T-helper 2 cell treated with Interferon-gamma antibody and Interleukin-4, amounts not matched to agents 5 μg/mL and 100 μg/mL, for 36 hours (primary cell): ENCODE data around the gene CLDN1.

Source experiments
- DNase-seq: peaks from one replicate; pipeline ENCODE4 v3.0.0; 2021; ENCODE audit warnings: low spot score
- H3K27ac Mint-ChIP-seq: one replicate; pipeline ENCODE4 v1.8.0; 2021; ENCODE audit warnings: mild to moderate bottlenecking, mixed read lengths
- H3K27me3 Mint-ChIP-seq: one replicate; pipeline ENCODE4 v1.8.0; 2021; ENCODE audit warnings: low read depth, mixed read lengths
- H3K36me3 Mint-ChIP-seq: one replicate; pipeline ENCODE4 v1.8.0; 2021; ENCODE audit warnings: low read depth, mixed read lengths
- H3K4me1 Mint-ChIP-seq: one replicate; pipeline ENCODE4 v1.8.0; 2021; ENCODE audit warnings: low read depth, mixed read lengths
- H3K4me3 Mint-ChIP-seq: one replicate; pipeline ENCODE4 v1.8.0; 2022; ENCODE audit warnings: mild to moderate bottlenecking, moderate library complexity, mixed read lengths
- H3K9me3 Mint-ChIP-seq: one replicate; pipeline ENCODE4 v1.8.0; 2021; ENCODE audit warnings: mixed read lengths

Gene CLDN1, protein sequence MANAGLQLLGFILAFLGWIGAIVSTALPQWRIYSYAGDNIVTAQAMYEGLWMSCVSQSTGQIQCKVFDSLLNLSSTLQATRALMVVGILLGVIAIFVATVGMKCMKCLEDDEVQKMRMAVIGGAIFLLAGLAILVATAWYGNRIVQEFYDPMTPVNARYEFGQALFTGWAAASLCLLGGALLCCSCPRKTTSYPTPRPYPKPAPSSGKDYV

DNA sequence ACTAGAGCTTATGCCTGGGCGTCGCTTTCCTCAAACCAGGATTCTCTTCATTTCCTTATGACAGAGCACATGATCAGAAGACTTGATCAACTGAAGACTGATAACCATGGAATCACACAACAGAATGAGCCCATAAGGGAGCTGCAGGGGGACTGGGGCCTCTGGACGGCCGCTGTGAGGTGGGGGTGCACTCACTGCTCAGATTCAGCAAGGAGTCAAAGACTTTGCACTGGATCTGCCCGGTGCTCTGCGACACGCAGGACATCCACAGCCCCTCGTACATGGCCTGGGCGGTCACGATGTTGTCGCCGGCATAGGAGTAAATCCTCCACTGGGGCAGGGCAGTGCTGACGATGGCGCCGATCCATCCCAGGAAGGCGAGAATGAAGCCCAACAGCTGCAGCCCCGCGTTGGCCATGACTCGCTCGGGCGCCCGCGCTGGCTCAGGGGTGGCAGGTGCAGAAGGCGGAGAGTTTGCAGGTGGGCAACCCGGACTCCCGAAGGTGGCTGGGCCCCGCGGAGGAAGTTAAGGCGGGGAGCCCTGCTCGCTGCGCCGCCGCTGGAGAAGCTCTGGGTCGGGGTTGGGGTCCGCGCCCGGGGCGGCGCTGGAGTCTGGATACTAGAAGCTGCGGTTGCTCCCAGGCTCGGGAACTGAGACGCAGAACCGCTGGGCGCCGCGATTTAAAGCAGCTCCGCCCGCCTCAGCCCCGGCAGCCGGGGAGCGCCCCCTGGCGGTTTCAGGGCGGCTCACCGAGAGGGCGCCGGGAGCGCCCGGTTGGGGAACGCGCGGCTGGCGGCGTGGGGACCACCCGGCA, at the start of gene CLDN1:
CLDN1 (minus strand) TSS at position 658 of the 815 bp plus-strand sequence; CDS start at position 418, 240 bp downstream.
- H3K9me3 Mint-ChIP-seq, result no peaks in the 10 kb centered on the region
- H3K27me3 Mint-ChIP-seq, result peaks cover 13% of the 10 kb centered on the region
- H3K27ac Mint-ChIP-seq, result peak within 1 kb of the TSS; percentile 23
- H3K4me1 Mint-ChIP-seq, result peaks cover 31% of the 10 kb centered on the region
- H3K36me3 Mint-ChIP-seq, result no peaks in the 10 kb centered on the region
- peak; percentile 77 for DNase-seq
- peak within 1 kb of the TSS; percentile 86 for H3K4me3 Mint-ChIP-seq

DNA sequence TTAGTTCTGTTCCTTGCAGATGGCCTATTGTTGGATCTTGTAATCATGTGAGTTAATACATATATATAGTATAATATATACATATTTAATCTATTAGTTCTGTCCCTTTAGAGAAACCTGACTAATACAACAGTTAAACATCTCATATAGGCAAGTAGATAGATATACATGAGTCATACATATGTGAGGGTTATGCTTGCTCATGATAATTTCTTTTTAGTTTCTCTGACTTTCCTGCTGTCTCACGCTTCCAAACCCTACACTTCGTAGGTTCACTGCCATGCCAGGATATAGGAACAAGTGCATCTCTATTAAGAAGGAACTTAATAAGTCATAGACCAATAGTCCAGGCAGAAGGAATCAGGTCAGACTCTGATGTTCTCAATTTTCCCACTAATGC, 48.9 kb upstream of the CLDN1 start:
- DNase-seq, result no peak
- H3K27me3 Mint-ChIP-seq, result peaks cover 9% of the 10 kb centered on the region
- no peaks in the 10 kb centered on the region for H3K36me3 Mint-ChIP-seq
- H3K4me3 Mint-ChIP-seq, result no peak overlapping the region
- no peak overlapping the region for H3K27ac Mint-ChIP-seq
- H3K9me3 Mint-ChIP-seq, result no peaks in the 10 kb centered on the region
- H3K4me1 Mint-ChIP-seq, result no peaks in the 10 kb centered on the region

DNA sequence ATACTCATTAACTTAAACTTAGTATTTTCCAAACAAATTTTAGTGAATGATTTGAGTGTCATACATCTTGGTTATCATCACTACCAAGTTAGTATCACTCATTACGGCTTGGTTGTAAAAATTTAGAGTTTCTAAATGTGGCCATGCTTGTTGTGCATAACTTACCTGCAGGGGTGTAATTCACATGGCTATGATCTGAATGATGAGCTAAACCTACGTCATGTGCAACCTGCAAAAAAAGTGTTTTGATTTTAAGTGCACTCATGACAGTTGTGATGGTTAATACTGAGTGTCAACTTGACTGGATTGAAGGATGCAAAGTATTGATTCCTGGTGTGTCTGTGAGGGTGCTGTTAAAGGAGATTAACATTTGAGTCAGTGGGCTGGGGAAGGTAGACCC, 48.1 kb upstream of the CLDN1 start:
- H3K4me1 Mint-ChIP-seq, result no peaks in the 10 kb centered on the region
- H3K27me3 Mint-ChIP-seq, result peaks cover 4% of the 10 kb centered on the region
- H3K9me3 Mint-ChIP-seq, result no peaks in the 10 kb centered on the region
- no peak overlapping the region for H3K4me3 Mint-ChIP-seq
- no peak overlapping the region for H3K27ac Mint-ChIP-seq
- DNase-seq, result no peak
- no peaks in the 10 kb centered on the region for H3K36me3 Mint-ChIP-seq

DNA sequence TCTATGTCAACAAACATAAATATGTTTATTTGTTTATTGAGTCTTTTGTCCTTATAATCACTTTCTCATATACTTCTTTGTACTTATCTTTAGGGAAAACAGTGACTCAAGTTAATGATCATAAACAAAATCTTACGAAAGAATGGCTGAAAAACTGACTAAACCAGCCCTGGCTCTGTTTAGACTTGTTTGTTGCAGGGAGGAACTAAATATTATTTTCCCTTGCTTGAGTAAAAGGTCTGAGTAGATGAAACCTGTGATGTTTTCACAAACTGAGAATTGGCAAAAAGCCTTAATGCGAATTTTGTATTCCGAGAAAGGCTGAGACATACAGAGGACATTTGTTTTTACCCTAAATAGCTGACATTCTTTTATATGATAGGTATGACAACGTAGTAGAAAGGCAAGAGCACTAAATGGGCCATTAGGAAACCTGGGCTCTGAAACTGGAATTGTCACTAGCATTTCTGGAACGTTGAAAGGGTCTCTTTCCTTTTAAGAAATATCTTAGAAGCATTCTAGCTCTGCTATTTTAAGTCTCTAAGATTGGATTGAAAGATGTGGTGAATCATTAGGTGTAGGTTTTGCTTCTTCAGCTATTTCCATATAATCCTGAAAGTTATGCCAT, 47.5 kb upstream of the CLDN1 start:
- Mint-ChIP-seq H3K27ac (no peak overlapping the region), H3K27me3 (peaks cover 2% of the 10 kb centered on the region), H3K36me3 (no peaks in the 10 kb centered on the region), H3K4me1 (no peaks in the 10 kb centered on the region), H3K4me3 (no peak overlapping the region), H3K9me3 (no peaks in the 10 kb centered on the region)
- DNase-seq, result no peak

DNA sequence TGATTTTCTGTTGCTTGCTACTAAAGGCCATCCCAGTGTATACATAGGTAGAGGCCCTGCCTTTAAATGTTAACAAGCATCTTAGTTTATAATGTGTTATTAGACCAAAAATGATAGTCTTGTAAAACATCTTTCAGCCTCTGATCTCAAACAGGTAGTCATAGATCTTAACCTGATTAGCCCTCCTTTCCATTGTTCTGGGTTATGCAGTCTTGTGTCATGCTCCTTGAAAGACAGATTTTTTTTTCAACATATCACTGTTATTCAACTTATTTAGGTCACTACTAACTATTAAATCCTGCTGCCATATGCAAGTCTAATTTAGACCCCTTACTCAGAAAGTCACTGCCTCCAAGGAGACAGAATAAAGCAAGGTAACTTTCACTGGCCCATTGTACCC, 46.6 kb upstream of the CLDN1 start:
- peaks cover 2% of the 10 kb centered on the region for H3K27me3 Mint-ChIP-seq
- H3K36me3 Mint-ChIP-seq, result no peaks in the 10 kb centered on the region
- H3K4me1 Mint-ChIP-seq, result no peaks in the 10 kb centered on the region
- DNase-seq, result no peak
- no peaks in the 10 kb centered on the region for H3K9me3 Mint-ChIP-seq
- H3K27ac Mint-ChIP-seq, result no peak overlapping the region
- no peak overlapping the region for H3K4me3 Mint-ChIP-seq

DNA sequence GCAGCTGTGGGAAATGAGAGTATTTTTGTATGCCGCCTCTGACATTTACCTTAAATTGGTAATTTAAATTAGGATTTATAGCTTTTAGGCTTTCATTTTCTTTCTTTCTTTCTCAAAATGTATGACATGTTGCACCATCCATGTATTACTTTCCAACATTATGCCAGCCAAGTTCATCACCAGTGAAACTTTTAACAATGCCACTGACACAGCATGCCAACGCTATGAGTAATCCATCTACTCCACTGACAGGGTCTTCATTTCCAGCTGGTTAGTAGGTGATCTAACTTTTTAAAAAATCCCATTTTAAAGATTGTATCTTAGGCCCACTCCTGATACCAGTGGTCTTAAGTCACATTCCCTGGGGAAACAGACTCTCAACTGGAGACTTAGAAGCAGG, 43.9 kb upstream of the CLDN1 start:
- peaks cover 7% of the 10 kb centered on the region for H3K27me3 Mint-ChIP-seq
- no peak for DNase-seq
- H3K36me3 Mint-ChIP-seq, result no peaks in the 10 kb centered on the region
- H3K9me3 Mint-ChIP-seq, result no peaks in the 10 kb centered on the region
- H3K4me1 Mint-ChIP-seq, result no peaks in the 10 kb centered on the region
- no peak overlapping the region for H3K4me3 Mint-ChIP-seq
- no peak overlapping the region for H3K27ac Mint-ChIP-seq

DNA sequence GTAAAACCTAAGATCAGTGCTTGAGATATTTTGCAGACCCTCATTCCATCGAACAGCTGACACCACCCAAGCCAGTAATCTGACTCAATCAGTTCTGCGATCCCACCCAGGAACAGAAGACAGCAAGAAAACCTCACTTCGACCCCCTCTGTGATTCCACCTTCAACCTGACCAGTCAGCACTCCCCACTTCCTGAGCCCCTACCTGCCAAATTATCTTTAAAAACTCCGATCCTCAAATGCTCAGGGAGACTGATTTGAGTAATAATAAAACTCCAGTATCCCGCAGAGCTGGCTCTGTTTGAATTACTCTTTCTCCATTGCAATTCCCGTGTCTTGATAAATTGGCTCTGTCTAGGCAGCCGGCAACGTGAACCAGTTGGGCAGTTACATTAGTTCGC, 40.0 kb upstream of the CLDN1 start:
- H3K36me3 Mint-ChIP-seq, result no peaks in the 10 kb centered on the region
- no peak overlapping the region for H3K4me3 Mint-ChIP-seq
- H3K27ac Mint-ChIP-seq, result no peak overlapping the region
- no peaks in the 10 kb centered on the region for H3K9me3 Mint-ChIP-seq
- no peak for DNase-seq
- H3K27me3 Mint-ChIP-seq, result peaks cover 12% of the 10 kb centered on the region
- no peaks in the 10 kb centered on the region for H3K4me1 Mint-ChIP-seq

DNA sequence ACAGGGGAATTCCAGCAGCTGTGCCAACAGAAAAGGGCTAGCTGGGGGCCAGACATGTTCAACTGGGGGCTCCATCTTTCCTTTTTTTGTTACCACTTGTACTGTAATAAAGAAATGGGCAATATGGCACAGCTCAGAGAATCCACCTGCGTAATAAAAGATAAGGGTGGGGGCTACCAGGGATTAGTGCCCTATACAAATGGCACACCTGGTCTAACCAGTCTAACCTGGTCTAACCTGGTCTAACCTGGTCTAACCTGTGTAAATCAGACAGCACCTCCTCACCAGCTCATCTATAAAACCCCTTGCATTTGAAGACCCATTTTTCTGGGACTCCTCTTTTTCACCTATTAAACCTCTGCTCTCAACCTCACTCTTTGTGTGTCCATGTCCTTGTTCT, 39.5 kb upstream of the CLDN1 start:
- H3K27ac Mint-ChIP-seq, result no peak overlapping the region
- H3K4me3 Mint-ChIP-seq, result no peak overlapping the region
- DNase-seq, result no peak
- no peaks in the 10 kb centered on the region for H3K36me3 Mint-ChIP-seq
- H3K9me3 Mint-ChIP-seq, result no peaks in the 10 kb centered on the region
- H3K4me1 Mint-ChIP-seq, result no peaks in the 10 kb centered on the region
- peaks cover 13% of the 10 kb centered on the region for H3K27me3 Mint-ChIP-seq

DNA sequence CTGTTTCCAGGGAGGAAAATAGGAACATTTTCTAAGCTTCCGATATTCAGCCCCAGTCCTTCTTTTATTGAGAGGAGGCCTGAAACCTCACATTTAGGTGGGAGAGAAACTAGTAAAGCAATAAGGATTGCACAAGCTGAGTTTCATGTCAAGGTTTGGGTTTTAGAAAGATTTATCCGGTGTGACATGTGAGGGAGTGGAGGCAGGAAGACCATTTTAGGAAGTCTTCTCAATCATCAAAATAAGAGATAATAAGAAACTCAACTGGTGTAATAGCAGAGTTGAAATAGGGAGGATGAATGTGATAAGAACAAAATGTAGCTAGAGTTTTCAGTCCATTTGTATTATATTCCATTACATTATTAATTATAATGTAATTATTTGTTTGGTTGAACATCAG, 38.0 kb upstream of the CLDN1 start:
- Mint-ChIP-seq H3K4me3 (no peak overlapping the region), H3K27ac (no peak overlapping the region), H3K9me3 (no peaks in the 10 kb centered on the region), H3K4me1 (no peaks in the 10 kb centered on the region), H3K36me3 (no peaks in the 10 kb centered on the region), H3K27me3 (peaks cover 13% of the 10 kb centered on the region)
- DNase-seq, result no peak

DNA sequence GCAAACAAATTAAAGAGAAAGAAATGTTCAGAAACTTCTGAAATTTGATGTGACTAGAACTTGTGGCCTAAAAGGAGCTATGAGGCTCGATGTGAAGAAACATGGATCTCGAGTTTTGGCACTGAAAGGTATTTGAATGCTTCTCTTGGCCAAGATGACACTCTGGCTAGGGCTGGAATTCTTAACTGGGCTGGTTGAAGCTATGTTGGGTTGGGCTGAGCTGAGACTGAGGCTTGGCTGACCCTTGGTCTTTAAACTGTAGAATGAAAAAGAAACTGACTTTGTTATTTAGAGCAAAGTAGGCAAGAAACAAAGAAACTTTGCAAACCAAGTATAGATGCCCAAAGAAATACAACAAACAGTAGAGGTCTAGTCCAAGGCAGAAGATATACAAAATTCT, 37.6 kb upstream of the CLDN1 start:
- Mint-ChIP-seq H3K27ac (no peak overlapping the region), H3K4me1 (no peaks in the 10 kb centered on the region), H3K9me3 (no peaks in the 10 kb centered on the region), H3K27me3 (peaks cover 13% of the 10 kb centered on the region), H3K4me3 (no peak overlapping the region), H3K36me3 (no peaks in the 10 kb centered on the region)
- no peak for DNase-seq

DNA sequence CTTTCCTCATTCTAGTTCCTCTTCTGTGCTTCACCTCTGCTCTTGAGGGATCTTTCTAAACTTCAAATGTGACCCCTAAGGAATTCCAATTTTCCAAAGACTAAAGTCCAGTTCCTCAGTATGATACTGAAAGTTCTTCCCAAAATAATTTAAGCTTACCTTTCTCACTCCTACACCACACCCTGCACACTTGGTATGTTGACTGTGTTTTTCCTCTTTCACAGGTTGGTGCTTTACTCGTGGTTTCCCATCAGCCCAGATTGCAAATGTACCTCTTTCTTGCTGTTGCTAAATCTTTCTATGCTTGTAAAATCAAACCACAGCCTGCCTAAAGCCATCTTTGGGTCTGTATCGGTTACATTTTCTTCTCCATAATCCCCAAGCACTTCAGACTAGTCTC, 35.2 kb upstream of the CLDN1 start:
- Mint-ChIP-seq H3K27me3 (peaks cover 14% of the 10 kb centered on the region), H3K4me1 (no peaks in the 10 kb centered on the region), H3K36me3 (no peaks in the 10 kb centered on the region), H3K9me3 (no peaks in the 10 kb centered on the region), H3K27ac (no peak overlapping the region), H3K4me3 (no peak overlapping the region)
- no peak for DNase-seq

DNA sequence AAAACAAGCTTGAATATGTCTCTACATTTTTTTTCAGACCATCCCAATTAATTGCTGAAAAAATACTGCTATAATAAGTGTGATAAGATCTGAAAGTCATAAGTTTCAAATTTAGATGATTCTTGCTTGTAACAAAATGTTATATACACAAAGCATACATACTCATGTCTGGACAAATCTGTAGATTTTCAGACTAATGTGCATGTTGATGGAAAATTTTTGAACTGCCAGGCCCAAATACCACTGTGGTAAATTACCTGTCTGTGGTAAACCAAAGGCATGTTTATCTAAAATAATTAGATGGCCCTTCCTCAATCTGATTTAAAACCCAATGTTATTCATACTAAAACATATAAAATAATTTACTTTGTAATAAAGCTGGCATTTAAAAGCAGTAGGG, 34.0 kb upstream of the CLDN1 start:
- Mint-ChIP-seq H3K36me3 (no peaks in the 10 kb centered on the region), H3K27me3 (peaks cover 9% of the 10 kb centered on the region), H3K27ac (no peak overlapping the region), H3K9me3 (no peaks in the 10 kb centered on the region), H3K4me1 (no peaks in the 10 kb centered on the region), H3K4me3 (no peak overlapping the region)
- no peak for DNase-seq

DNA sequence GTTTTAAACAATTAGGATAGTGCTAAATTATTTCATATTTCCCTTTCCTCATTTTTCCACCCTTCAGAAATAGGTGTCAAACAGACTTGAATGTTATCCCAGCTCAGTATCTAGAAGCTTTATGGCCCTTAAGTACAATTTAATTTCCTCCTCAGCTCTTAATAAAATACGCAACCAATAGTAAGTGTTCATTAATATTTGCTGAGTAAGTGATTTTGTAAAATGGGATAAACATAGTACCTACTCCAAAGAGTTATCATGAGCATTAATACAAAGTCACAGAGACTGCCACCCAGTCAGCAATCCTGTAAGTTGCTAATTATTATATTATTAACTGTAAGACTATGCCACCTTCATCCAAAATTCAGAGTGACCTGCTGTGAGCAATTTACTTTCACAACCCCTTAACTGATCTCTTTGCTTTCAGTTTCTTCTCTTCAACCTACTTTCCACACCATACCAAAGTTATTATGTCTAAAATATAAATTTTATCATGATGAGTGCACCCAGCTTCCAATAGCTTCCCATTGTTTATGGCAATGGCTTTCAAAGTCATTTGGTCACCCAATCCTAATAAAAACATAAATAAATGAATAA, 30.7 kb upstream of the CLDN1 start:
- H3K4me1 Mint-ChIP-seq, result no peaks in the 10 kb centered on the region

DNA sequence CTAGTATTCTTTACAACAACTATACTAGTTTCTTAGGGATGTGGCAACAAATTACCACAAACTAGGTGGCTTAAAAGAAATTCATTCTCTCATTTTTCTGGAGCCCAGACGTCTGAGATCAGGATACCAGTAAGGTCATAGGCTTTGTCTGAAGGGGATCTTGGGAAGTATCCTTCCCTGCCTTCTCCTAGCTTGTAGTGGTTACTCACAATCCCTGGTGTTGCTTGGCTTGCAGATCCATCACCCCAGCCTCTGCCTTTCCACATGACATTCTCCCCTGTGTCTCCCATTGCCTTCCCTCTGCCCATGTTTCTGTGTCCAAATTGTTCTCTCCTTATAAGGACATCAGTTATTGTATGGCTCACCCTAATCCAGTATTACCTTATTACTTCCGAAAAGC, 24.3 kb upstream of the CLDN1 start:
- H3K9me3 Mint-ChIP-seq, result no peaks in the 10 kb centered on the region
- H3K27me3 Mint-ChIP-seq, result peaks cover 16% of the 10 kb centered on the region
- no peak for DNase-seq
- no peak overlapping the region for H3K4me3 Mint-ChIP-seq
- H3K27ac Mint-ChIP-seq, result no peak overlapping the region
- H3K4me1 Mint-ChIP-seq, result no peaks in the 10 kb centered on the region
- no peaks in the 10 kb centered on the region for H3K36me3 Mint-ChIP-seq

More for the DNA sequence above, 30.7 kb upstream of the CLDN1 start:
- Mint-ChIP-seq H3K27ac (no peak overlapping the region), H3K9me3 (no peaks in the 10 kb centered on the region), H3K36me3 (no peaks in the 10 kb centered on the region), H3K4me3 (no peak overlapping the region), H3K27me3 (peaks cover 10% of the 10 kb centered on the region)
- no peak for DNase-seq
